COLO829 (cell line): Measurements from ENCODE around the gene KANK4.
"Not testable (repeated sequence)": the region's sequence is repeated elsewhere in the genome, so short reads cannot be mapped to it uniquely, and the experiment has no call there.

Experiments used
- DNase-seq: peaks from one replicate; pipeline ENCODE4 v3.0.0; 2012; ENCODE audit warnings: low spot score

The KANK4 gene

GRCh38 chr1:62237950-62238374 lies 81.3 kb downstream of the KANK4 start:
- DNase-seq = peak; percentile 16

GRCh38 chr1:62237361-62237760 lies 81.9 kb downstream of the KANK4 start:
- no peak for DNase-seq

GRCh38 chr1:62235576-62235975 lies 83.7 kb downstream of the KANK4 start:
- DNase-seq = no peak

- DNase-seq = no peak
Measured at GRCh38 chr1:62234688-62235087, 84.5 kb downstream of the KANK4 start.

- no peak for DNase-seq
Measured at GRCh38 chr1:62233926-62234450, 85.2 kb downstream of the KANK4 start.

- DNase-seq = no peak
Measured at GRCh38 chr1:62232871-62233278, 86.4 kb downstream of the KANK4 start.

GRCh38 chr1:62230718-62231117 lies 88.5 kb downstream of the KANK4 start:
- no peak for DNase-seq

- no peak for DNase-seq
Measured at GRCh38 chr1:62229932-62230331, 89.3 kb downstream of the KANK4 start.

GRCh38 chr1:62229468-62229867 lies 89.8 kb downstream of the KANK4 start:
- no peak for DNase-seq

- no peak for DNase-seq
Measured at GRCh38 chr1:62228883-62229187, 90.4 kb downstream of the KANK4 start.

GRCh38 chr1:62228136-62228882 lies 90.9 kb downstream of the KANK4 start:
- no peak for DNase-seq

- no peak for DNase-seq
Measured at GRCh38 chr1:62227496-62227895, 91.7 kb downstream of the KANK4 start.

- DNase-seq = no peak
Measured at GRCh38 chr1:62224182-62224581, 95.1 kb downstream of the KANK4 start.

GRCh38 chr1:62222321-62222720 lies 96.9 kb downstream of the KANK4 start:
- no peak for DNase-seq

- DNase-seq = no peak
Measured at GRCh38 chr1:62221171-62221570, 98.1 kb downstream of the KANK4 start.

GRCh38 chr1:62220456-62220855 lies 98.8 kb downstream of the KANK4 start:
- DNase-seq = not testable (repeated sequence)

GRCh38 chr1:62218604-62219003 lies 100.6 kb downstream of the KANK4 start:
- no peak for DNase-seq

- no peak for DNase-seq
Measured at GRCh38 chr1:62213075-62213914, 105.9 kb downstream of the KANK4 start.

- DNase-seq = no peak
Measured at GRCh38 chr1:62212411-62212810, 106.8 kb downstream of the KANK4 start.

GRCh38 chr1:62210960-62211359 lies 108.3 kb downstream of the KANK4 start:
- no peak for DNase-seq

GRCh38 chr1:62209931-62210595 lies 109.2 kb downstream of the KANK4 start:
- DNase-seq = peak; percentile 8

- no peak for DNase-seq
Measured at GRCh38 chr1:62208970-62209369, 110.3 kb downstream of the KANK4 start.

- DNase-seq = no peak
Measured at GRCh38 chr1:62208087-62208486, 111.1 kb downstream of the KANK4 start.
